Glutamatergic neuron (in vitro differentiated cells): ENCODE results near the gene RAD51B. TPM values are rescaled to one million over a fixed set of nuclear protein-coding genes. Genes with fewer than 3 reads are reported as not detected.

Experiments used
- DNase-seq: peaks from one replicate; pipeline ENCODE4 v3.0.0; 2022
- H3K27ac Mint-ChIP-seq: one replicate; pipeline ENCODE4 v1.8.0; 2020; ENCODE audit warnings: mild to moderate bottlenecking, mixed read lengths, inconsistent platforms; ENCODE audit not compliant: unreplicated experiment
- H3K27me3 Mint-ChIP-seq: one replicate; pipeline ENCODE4 v1.8.0; 2020; ENCODE audit warnings: mild to moderate bottlenecking, moderate library complexity, mixed read lengths, inconsistent platforms; ENCODE audit not compliant: unreplicated experiment
- H3K36me3 Mint-ChIP-seq: one replicate; pipeline ENCODE4 v1.8.0; 2020; ENCODE audit warnings: mild to moderate bottlenecking, mixed read lengths, inconsistent platforms; ENCODE audit not compliant: unreplicated experiment
- H3K4me1 Mint-ChIP-seq: one replicate; pipeline ENCODE4 v1.8.0; 2020; ENCODE audit warnings: mild to moderate bottlenecking, low read depth, mixed read lengths, inconsistent platforms; ENCODE audit not compliant: unreplicated experiment
- H3K4me3 Mint-ChIP-seq: one replicate; pipeline ENCODE4 v1.8.0; 2020; ENCODE audit warnings: mild to moderate bottlenecking, mixed read lengths, inconsistent platforms; ENCODE audit not compliant: unreplicated experiment
- H3K9me3 Mint-ChIP-seq: one replicate; pipeline ENCODE4 v1.8.0; 2020; ENCODE audit warnings: mild to moderate bottlenecking, moderate library complexity, mixed read lengths, inconsistent platforms; ENCODE audit not compliant: unreplicated experiment
- total RNA-seq: library from RNA; stranded (reverse); fragmentation: NEBNext Ultra II Directional; extraction: Animal tissue kit (Norgen Biotek cat#: 25700); gene quantifications from one replicate; pipeline ENCODE4 v1.2.1, GENCODE V29; 2021; ENCODE audit not compliant: unreplicated experiment
- TF ChIP-seq, protein P1 (sequence below): fragments of 200-600 bp; sonication (generic); IDR thresholded peaks from one replicate; pipeline ENCODE4 v1.5.0; 2021; ENCODE audit not compliant: partially characterized antibody, unreplicated experiment

RAD51B gene
- total RNA-seq, 1 donor from 2014 or later: 9.7 TPM

DNA sequence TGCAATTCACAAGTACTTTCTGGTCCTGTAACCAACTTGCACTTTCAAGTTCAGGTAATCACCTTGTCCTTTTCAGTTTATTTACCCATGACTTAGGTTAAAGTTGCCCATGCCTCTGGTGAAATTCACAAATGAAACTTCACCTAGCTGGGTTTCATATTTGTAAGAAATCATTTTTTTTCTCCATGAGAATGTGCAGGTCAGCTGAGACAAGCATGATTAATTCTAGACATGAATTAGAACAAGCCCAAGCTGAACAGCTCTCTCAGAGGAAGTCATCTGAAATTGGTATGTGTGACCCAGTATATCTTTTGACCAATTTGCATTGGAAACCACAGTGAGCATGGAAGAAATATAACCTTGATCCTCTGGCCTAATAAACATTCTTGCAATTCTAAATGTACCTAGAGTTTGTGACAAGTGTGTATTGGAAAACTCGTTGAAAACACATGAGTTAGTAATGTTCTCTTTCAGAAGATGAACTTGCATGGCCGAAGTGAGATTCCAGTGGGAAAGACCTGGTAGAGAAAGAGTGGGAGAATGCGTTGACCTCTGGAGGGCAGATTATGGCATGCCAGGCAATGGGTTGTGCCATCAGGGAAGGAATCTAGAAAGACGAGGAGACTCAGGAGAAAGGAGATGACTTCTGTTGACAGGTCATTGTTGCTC is 486.8 kb downstream of the RAD51B start:
- H3K4me3 Mint-ChIP-seq: no peak overlapping the region
- DNase-seq: no peak
- no peaks in the 10 kb centered on the region for H3K4me1 Mint-ChIP-seq
- no peak overlapping the region for H3K27ac Mint-ChIP-seq
- H3K27me3 Mint-ChIP-seq: no peaks in the 10 kb centered on the region
- TF ChIP-seq, protein P1, sequence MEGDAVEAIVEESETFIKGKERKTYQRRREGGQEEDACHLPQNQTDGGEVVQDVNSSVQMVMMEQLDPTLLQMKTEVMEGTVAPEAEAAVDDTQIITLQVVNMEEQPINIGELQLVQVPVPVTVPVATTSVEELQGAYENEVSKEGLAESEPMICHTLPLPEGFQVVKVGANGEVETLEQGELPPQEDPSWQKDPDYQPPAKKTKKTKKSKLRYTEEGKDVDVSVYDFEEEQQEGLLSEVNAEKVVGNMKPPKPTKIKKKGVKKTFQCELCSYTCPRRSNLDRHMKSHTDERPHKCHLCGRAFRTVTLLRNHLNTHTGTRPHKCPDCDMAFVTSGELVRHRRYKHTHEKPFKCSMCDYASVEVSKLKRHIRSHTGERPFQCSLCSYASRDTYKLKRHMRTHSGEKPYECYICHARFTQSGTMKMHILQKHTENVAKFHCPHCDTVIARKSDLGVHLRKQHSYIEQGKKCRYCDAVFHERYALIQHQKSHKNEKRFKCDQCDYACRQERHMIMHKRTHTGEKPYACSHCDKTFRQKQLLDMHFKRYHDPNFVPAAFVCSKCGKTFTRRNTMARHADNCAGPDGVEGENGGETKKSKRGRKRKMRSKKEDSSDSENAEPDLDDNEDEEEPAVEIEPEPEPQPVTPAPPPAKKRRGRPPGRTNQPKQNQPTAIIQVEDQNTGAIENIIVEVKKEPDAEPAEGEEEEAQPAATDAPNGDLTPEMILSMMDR: no peak
- peaks cover 6% of the 10 kb centered on the region for H3K36me3 Mint-ChIP-seq
- H3K9me3 Mint-ChIP-seq: no peaks in the 10 kb centered on the region

DNA sequence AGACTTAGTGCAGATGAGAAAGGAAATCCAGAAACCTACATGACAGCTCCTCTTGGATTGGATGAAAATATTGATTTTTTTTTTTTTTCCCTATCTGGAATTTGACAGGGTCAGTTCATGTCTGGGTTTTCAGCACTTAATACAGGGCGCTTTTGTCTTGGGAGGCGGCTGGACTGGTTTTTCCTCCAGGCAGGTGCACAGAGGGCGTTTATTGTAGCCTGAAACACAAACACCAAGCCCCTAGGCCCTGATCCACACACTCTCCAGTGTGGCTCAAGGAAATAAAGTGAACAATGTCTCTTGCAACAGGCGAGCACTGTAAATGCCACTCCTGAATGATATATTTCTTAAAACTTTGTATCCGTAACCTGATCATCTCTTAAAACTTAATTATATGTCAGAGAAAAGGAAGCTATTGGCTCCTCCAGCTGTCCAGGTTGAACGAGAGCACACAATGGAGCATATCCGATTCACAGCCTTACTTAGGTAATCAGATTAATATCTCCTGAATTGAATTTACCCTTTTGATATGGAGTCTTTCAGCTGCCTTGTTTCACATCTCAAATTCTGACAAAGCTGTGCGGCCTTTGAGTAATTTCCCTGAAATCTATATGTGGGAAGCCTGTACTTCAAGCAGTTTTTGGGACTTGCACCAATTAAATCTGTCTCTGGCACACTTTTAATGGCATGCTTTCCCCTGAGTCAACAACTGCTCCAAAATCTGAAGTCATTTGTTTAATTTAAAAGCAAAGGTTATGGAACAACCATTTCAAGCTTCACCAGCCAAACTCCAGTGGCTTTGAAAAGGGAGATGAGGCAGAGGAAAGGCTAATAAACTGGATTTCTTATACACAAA is 487.6 kb downstream of the RAD51B start:
- H3K27me3 Mint-ChIP-seq: no peaks in the 10 kb centered on the region
- peaks cover 2% of the 10 kb centered on the region for H3K36me3 Mint-ChIP-seq
- H3K4me1 Mint-ChIP-seq: no peaks in the 10 kb centered on the region
- no peak overlapping the region for H3K4me3 Mint-ChIP-seq
- TF ChIP-seq, protein P1: no peak
- H3K9me3 Mint-ChIP-seq: no peaks in the 10 kb centered on the region
- H3K27ac Mint-ChIP-seq: no peak overlapping the region
- no peak for DNase-seq

DNA sequence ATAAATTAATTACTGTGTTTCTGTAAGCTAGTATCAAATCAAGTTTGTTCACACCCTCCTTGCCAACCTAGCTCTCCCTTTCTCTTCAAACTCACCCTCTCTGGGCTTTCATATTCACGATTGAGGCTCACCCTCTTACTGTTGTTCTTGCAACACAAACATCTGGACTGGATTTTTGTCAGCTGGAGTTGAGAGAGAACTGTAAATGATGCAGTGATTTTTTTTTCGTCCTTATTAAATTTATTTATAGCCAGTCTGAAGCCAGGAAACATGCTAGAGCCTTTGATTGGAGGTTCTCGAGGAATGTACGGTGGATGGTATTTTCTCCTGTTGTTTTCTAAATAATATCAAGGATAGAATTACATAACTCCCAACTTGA is 488.2 kb downstream of the RAD51B start:
- H3K27ac Mint-ChIP-seq: no peak overlapping the region
- no peaks in the 10 kb centered on the region for H3K27me3 Mint-ChIP-seq
- no peak overlapping the region for H3K4me3 Mint-ChIP-seq
- H3K36me3 Mint-ChIP-seq: no peaks in the 10 kb centered on the region
- H3K4me1 Mint-ChIP-seq: no peaks in the 10 kb centered on the region
- no peaks in the 10 kb centered on the region for H3K9me3 Mint-ChIP-seq
- TF ChIP-seq, protein P1: no peak
- DNase-seq: no peak

DNA sequence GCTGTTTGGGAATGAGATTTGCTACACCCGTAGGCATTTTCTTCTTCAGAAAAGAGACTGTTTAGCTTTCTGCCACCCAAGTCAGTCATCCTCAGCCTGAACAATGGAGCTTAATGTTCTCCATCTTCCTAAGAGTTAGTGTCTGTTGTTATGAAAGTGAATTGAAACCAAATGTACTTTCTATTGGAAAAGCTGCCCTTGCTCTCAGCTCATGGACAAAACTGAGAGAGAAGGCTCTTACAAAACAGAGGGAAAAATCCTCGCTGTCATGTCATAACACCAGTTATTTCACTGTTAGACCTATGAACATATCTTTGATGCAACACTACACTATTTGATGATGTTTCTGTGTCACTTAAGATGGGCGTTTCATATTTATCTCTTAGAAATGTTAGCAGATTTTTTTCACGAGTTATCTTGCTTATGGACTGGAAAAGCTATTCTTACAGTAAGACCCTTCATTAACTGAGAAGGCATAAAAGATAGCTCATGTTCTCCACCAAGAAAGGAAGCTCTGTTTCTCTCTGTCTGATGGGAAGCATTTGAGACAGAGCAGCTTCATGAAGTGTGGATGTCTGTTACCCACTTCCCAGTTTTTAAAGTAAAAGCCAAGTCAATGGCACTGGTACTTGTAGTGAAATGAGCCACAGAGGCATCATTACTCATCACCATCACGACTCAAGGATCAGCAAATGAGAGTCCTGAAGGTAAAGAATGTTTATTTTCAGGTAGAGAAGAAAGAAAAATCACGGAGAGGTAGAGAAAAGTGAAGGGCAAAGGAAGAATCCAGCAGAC is 489.3 kb downstream of the RAD51B start:
- TF ChIP-seq, protein P1: no peak
- no peak for DNase-seq
- no peaks in the 10 kb centered on the region for H3K9me3 Mint-ChIP-seq
- H3K27ac Mint-ChIP-seq: no peak overlapping the region
- peaks cover 4% of the 10 kb centered on the region for H3K4me1 Mint-ChIP-seq
- no peaks in the 10 kb centered on the region for H3K36me3 Mint-ChIP-seq
- no peaks in the 10 kb centered on the region for H3K27me3 Mint-ChIP-seq
- no peak overlapping the region for H3K4me3 Mint-ChIP-seq
